DMS153 treated with DMSO at 0.1 percent for 48 hours (cell line): ENCODE measurements around the gene GDPD1.

ENCODE experiments used
- DNase-seq: peaks from one replicate; lab custom pipeline; 2025; ENCODE audit not compliant: unreplicated experiment; lab: John Stamatoyannopoulos, UW

Gene GDPD1

GRCh38 chr17:59315866-59316265, 95.6 kb downstream of the GDPD1 start:
- no peak for DNase-seq
